Esophagus (tissue), 2 donors: ENCODE results near the gene YKT6. TPM values are rescaled to one million over a fixed set of nuclear protein-coding genes. Genes with fewer than 3 reads are reported as not detected.
"Not testable (repeated sequence)": the region's sequence is repeated elsewhere in the genome, so short reads cannot be mapped to it uniquely, and the experiment has no call there.

ENCODE experiments used
- H3K27ac ChIP-seq, 2 donors: one replicate each; pipeline ENCODE4 v1.5.1; 2013; ENCODE audit warnings: low read depth in 2 of 2, mild to moderate bottlenecking in 2 of 2, inconsistent platforms in 1 of 2, low read length in 1 of 2, moderate library complexity in 1 of 2
- H3K27me3 ChIP-seq, 2 donors: one replicate each; pipeline ENCODE4 v1.6.1; 2013; ENCODE audit warnings: low read length in 2 of 2, control low read depth in 1 of 2, mild to moderate bottlenecking in 1 of 2; ENCODE audit not compliant: insufficient read depth in 2 of 2, control insufficient read depth in 1 of 2
- H3K36me3 ChIP-seq, 2 donors: one replicate each; pipeline ENCODE4 v1.6.1; 2013; ENCODE audit warnings: low read length in 1 of 2; ENCODE audit not compliant: control insufficient read depth in 2 of 2, insufficient read depth in 2 of 2
- H3K4me1 ChIP-seq, 2 donors: one replicate each; pipeline ENCODE4 v1.6.1; 2013; ENCODE audit warnings: low read length in 1 of 2; ENCODE audit not compliant: control insufficient read depth in 2 of 2, insufficient read depth in 2 of 2
- H3K4me3 ChIP-seq, 2 donors: one replicate each; pipeline ENCODE4 v1.5.1; 2013; ENCODE audit warnings: low read length in 2 of 2, mild to moderate bottlenecking in 2 of 2, low read depth in 1 of 2, moderate library complexity in 1 of 2
- H3K9me3 ChIP-seq, 2 donors: one replicate each; pipeline ENCODE4 v1.6.1; 2013; ENCODE audit warnings: mild to moderate bottlenecking in 2 of 2, low read depth in 1 of 2, low read length in 1 of 2, moderate library complexity in 1 of 2; ENCODE audit not compliant: control insufficient read depth in 2 of 2, insufficient read depth in 1 of 2
- WGBS, 2 donors: extraction: QIAGEN DNeasy Blood & Tissue Kit; methylation state at CpG; one replicate each; pipeline ENCODE4 v1.1.7; 2013; 5-methylcytosine and 5-hydroxymethylcytosine counted together
- polyA plus RNA-seq, 2 donors: library from polyadenylated mRNA; stranded (reverse); fragments of 200-250 nt; gene quantifications; one replicate each; pipeline ENCODE4 v1.2.3, GENCODE V29; 2013
- donor health status: healthy with polysubstance abuse.
- donor health status: Bipolar disorder and iron deficiency.

The YKT6 gene
- polyA plus RNA-seq, 2 donors: 32.7 to 52.6 TPM

DNA sequence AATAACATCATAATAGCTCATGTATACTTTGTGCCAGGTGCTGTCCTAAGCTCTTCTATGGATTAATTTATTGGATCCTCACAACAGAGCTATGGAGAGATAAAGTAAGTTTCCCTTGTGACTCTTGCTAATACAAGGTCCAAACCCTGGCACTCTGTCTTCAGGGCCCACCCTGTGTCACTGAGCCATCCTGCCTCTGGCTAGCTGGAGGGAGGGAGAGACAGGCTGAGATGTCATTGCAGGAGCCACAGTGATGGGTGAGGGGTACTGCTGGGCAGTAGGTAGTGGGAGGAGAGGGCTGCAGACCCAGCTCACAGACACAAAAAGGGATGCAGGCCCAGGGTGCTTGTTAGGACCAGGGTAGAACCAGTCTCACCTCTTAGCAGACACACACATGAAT is 28.4 kb upstream of the YKT6 start:
- Histone ChIP-seq H3K4me1 (no peaks in the 10 kb centered on the region), H3K36me3 (no peaks in the 10 kb centered on the region), H3K9me3 (no peaks in the 10 kb centered on the region), H3K27ac (no peak overlapping the region), H3K27me3 (no peaks in the 10 kb centered on the region), H3K4me3 (no peak overlapping the region)

DNA sequence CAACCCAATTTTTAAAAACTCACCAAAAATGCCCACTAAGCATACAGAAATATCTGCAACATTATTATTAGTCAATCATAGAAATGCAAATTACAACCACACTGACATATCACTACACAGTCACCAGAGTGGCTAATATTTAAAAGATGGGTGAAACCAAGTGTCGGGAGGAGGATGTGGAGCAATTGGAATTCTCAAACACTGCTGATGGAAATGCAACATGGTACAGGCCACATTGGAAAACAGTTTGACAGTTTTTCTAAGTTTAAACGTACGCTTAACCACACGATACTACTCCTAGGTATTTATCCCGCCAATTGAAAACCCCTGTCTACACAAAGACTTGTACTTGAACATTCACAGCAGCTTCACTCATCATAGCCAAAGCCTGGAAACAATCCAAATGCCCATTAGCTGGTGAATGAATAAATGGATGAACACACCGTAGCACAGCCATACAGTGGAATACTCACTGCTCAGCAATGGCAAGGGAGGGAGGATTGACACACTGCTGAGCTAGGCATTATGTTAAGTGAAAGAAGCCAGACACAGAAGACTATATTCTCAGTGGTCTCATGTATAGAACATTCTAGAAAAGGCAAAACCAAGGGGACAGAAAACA is 27.9 kb upstream of the YKT6 start:
- 84% methylated on average over 6 of the region's 6 CpGs for WGBS, 2 donors

DNA sequence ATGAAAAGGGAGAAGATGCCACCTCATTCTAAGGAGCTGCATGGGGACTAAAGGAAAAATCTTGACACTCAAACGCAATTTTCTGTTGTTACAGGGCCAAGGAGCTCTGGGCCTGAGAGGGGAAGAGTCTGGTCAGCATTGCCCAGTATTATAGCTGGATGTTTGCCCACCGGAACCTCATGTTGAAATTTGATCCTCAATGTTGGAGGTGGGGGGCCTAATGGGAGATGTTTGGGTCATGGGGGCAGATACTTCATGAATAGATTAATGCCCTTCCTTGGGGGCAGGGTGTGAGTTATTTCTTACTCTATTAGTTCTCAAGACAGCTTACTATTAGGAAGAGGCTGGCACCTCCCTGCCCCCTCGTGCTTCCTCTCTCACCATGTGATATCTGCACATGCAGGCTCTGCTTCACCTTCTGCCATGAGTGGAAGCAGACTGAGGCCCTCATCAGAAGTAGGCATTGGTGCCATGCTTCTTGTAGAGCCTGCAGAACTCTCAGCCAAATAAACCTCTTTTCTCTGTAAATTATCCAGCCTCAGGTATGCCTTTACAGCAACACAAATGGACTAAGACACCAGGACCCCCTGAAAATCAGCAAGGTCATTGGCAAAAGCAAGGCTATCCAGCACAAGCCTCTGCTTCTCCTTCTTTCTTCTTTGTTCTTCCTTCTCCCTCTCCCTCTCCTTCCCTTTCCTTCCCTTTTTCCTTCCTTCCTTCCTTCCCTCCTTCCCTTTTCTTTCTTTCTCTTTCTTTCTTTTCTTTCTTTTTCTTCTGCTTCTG is 26.7 kb upstream of the YKT6 start:
- Histone ChIP-seq H3K27me3 (no peaks in the 10 kb centered on the region), H3K36me3 (no peaks in the 10 kb centered on the region), H3K9me3 (no peaks in the 10 kb centered on the region), H3K4me3 (no peak overlapping the region), H3K4me1 (no peaks in the 10 kb centered on the region), H3K27ac (no peak overlapping the region)
- WGBS, 2 donors: 48 to 53% methylated on average over 3 of the region's 3 CpGs

More for the DNA sequence above, 27.9 kb upstream of the YKT6 start:
- Histone ChIP-seq H3K4me3 (no peak overlapping the region), H3K27ac (no peak overlapping the region), H3K9me3 (no peaks in the 10 kb centered on the region), H3K36me3 (no peaks in the 10 kb centered on the region), H3K4me1 (no peaks in the 10 kb centered on the region), H3K27me3 (no peaks in the 10 kb centered on the region)

GRCh38 chr7:44174694-44174948 is 26.2 kb upstream of the YKT6 start:
- 59 to 71% methylated on average over 1 of the region's 1 CpG for WGBS, 2 donors

DNA sequence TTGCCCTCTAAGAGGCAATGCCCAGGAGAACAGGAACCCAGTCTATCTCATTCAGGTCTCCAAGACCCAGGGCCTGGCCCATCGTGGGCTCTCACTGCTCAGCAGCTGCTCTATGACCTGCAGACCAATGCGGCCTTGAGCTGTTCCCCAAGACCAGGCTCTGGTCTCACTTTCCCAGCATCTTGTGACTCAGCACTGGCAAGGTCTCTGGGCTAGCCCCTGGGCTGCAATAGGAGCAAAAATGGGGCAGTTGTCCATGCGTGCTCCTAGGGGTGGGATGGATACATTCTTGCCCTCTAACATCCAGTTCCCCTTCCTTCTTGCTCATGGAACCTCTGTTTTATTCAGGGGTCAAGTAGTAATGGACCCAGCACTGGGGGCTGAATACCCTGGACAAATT is 25.0 kb upstream of the YKT6 start:
- no peaks in the 10 kb centered on the region for H3K36me3 ChIP-seq
- WGBS, 2 donors: 69 to 83% methylated on average over 3 of the region's 3 CpGs
- H3K27me3 ChIP-seq: no peaks in the 10 kb centered on the region
- H3K4me3 ChIP-seq: no peak overlapping the region
- no peaks in the 10 kb centered on the region for H3K4me1 ChIP-seq
- H3K9me3 ChIP-seq: no peaks in the 10 kb centered on the region
- H3K27ac ChIP-seq: no peak overlapping the region

More at GRCh38 chr7:44174694-44174948, 26.2 kb upstream of the YKT6 start:
- not testable (repeated sequence) for H3K4me3 ChIP-seq, H3K27ac ChIP-seq, H3K9me3 ChIP-seq, H3K27me3 ChIP-seq, H3K4me1 ChIP-seq, H3K36me3 ChIP-seq

DNA sequence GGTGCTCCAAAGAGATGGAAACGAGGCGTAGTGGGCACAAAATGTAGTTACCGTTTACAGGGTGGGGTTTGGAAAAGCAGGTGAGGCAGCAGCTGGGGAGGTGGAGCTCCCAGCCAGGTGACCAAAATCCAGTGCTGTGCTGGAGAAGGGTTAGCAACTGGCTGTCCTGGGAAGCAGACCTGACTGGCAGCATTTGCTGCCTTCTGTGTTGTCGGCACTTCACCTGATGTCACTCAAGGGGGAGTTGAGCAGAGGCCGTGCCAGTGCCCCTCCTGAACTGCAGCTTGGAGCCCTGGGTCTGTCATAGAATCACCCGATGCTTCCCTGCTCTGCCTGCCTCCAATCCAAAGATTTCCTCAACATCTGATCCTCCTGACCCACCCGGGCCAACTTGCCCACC is 24.3 kb upstream of the YKT6 start:
- Histone ChIP-seq H3K27ac (no peak overlapping the region), H3K9me3 (no peaks in the 10 kb centered on the region), H3K36me3 (no peaks in the 10 kb centered on the region), H3K27me3 (no peaks in the 10 kb centered on the region), H3K4me1 (no peaks in the 10 kb centered on the region), H3K4me3 (no peak overlapping the region)
- 72 to 84% methylated on average over 7 of the region's 7 CpGs for WGBS, 2 donors

GRCh38 chr7:44177570-44178131 is 23.1 kb upstream of the YKT6 start:
- H3K4me1 ChIP-seq: no peaks in the 10 kb centered on the region
- H3K9me3 ChIP-seq: peaks cover 0 to 3% of the 10 kb centered on the region in 2 donors
- WGBS, 2 donors: 72 to 76% methylated on average over 4 of the region's 4 CpGs
- no peaks in the 10 kb centered on the region for H3K36me3 ChIP-seq
- H3K27me3 ChIP-seq: no peaks in the 10 kb centered on the region
- H3K27ac ChIP-seq: no peak overlapping the region
- H3K4me3 ChIP-seq: no peak overlapping the region

- Histone ChIP-seq H3K27me3 (no peaks in the 10 kb centered on the region), H3K4me3 (no peak overlapping the region), H3K4me1 (peaks cover 0 to 11% of the 10 kb centered on the region in 2 donors), H3K27ac (no peak overlapping the region), H3K36me3 (no peaks in the 10 kb centered on the region), H3K9me3 (peaks cover 0 to 6% of the 10 kb centered on the region in 2 donors)
- 49 to 53% methylated on average over 3 of the region's 3 CpGs for WGBS, 2 donors
Observed at GRCh38 chr7:44180631-44181030, 20.1 kb upstream of the YKT6 start.

- Histone ChIP-seq H3K4me1 (peaks cover 0 to 11% of the 10 kb centered on the region in 2 donors), H3K36me3 (no peaks in the 10 kb centered on the region), H3K9me3 (peaks cover 0 to 6% of the 10 kb centered on the region in 2 donors), H3K27me3 (no peaks in the 10 kb centered on the region), H3K27ac (no peak overlapping the region), H3K4me3 (no peak overlapping the region)
- 79 to 93% methylated on average over 5 of the region's 5 CpGs for WGBS, 2 donors
Observed at GRCh38 chr7:44182827-44183226, 18.0 kb upstream of the YKT6 start.

DNA sequence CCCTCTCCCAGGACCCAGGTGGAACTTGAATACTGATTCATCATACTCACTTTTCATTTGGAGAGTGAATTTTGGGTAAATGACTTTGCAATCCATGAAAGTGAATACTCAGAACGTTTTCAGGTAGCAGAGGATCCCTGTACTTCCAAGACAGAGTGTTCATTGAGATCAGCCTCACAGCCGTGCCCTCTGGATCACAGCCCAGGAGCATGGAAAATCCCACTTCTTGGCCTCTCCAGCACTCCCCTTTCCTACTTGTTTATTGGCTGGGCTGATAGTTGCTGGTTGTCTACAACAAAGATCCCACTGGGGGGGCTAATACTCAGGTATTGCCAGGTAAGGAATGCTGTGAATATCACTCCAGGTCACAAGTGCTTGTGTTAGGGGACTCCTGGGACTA is 17.4 kb upstream of the YKT6 start:
- 20 to 31% methylated on average over 2 of the region's 2 CpGs for WGBS, 2 donors
- no peaks in the 10 kb centered on the region for H3K27me3 ChIP-seq
- peaks cover 0 to 11% of the 10 kb centered on the region in 2 donors for H3K4me1 ChIP-seq
- H3K4me3 ChIP-seq: no peak overlapping the region
- H3K36me3 ChIP-seq: no peaks in the 10 kb centered on the region
- H3K27ac ChIP-seq: no peak overlapping the region
- peaks cover 0 to 6% of the 10 kb centered on the region in 2 donors for H3K9me3 ChIP-seq
